GM21423 (cell line): ENCODE results near the gene H2BW2.
"Not testable (repeated sequence)": the region's sequence is repeated elsewhere in the genome, so short reads cannot be mapped to it uniquely, and the experiment has no call there.

Experiments
- ATAC-seq: cut with Tn5 transposase; IDR thresholded peaks from one replicate; pipeline ENCODE4 v1.9.1; 2021; ENCODE audit warnings: mild to moderate bottlenecking, moderate library complexity; ENCODE audit not compliant: unreplicated experiment

Gene H2BW2

DNA sequence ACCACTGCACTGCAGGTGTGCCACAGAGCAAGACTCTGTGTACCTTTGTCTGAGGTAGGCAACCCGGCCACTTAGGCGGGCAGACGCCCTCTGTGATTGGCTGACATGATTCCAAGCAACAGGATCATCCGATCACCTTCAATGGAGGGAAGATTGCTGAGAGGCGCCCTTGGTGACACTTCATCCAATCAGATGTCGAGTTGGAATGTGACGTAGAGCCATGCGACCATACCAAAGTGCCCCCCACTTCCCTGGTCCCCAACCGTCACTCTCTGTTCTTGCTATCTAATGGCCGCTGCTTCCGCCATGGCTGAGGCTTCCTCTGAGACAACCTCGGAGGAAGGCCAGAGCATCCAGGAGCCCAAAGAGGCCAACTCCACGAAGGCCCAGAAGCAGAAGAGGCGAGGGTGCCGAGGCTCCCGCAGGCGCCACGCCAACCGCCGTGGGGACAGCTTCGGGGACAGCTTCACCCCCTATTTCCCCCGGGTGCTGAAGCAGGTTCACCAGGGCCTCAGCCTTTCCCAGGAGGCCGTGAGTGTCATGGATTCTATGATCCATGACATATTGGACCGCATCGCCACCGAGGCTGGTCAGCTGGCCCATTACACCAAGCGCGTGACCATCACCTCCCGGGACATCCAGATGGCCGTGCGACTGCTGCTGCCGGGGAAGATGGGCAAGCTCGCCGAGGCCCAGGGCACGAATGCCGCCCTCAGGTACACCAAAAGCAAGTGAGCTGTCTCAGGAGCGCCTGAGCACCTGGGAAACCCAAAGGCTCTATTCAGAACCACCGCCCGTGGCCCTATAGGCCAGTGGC, at the start of gene H2BW2:
Gene H2BW2 (plus strand): TSS at position 268 of the 817 bp plus-strand sequence. CDS start 39 bp downstream, at position 307.
- no peak for ATAC-seq

DNA sequence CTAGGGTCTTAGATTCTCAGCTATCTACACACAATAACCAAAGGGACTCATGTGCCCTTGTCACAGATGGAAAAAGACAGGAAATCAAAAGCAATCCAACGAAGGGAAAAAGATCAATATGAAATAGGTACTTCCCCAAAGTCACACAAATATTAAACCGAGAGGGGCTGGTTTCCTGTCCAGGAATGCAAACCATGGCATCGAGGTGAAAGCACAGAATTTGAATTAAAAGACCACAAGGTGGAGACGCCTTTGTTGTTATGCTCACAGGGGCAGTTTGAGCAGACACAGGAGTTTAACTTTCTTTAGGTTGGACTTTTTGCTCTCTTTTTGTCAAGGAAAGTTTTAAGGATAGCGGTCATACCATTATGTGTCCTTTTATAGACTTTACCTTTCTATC, 40.5 kb upstream of the H2BW2 start:
- peak; percentile 95 for ATAC-seq

DNA sequence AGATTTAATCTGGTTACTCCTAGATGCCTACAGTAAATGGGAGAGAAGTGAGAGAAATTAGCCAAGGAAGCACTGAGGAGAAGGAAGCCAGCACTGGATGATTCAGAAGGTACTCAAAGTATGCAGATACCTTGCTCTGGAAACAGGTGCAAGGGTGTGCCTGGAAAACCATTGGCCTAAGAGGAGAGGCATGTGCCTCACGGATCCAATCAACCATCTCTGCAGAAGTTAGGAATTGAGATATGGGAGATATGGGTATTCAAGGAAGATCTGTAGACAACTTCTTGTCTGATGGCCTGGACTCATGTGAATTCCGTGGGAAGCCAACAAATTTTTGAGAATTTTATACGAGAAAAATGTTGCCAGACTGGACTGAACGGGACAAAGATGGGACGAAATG, 30.9 kb upstream of the H2BW2 start:
- ATAC-seq, result no peak

DNA sequence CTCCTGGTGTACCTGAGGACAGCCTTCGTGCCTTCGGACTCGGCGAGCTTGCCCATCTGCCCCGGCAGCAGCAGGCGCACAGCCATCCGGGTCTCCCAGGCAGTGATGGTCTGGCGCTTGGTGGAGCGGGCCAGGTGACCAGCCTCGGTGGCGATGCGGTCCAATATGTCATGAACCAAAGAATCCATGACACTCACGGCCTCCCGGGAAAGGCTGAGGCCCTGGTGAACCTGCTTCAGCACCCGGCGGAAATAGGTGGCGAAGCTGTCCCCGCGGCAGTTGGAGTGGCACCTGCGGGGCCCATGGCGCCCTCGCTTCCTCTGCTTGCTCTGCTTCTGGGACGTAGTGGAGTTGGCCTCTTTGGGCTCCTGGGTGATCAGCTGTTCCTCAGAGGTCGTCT, 26.6 kb upstream of the H2BW2 start:
- no peak for ATAC-seq

DNA sequence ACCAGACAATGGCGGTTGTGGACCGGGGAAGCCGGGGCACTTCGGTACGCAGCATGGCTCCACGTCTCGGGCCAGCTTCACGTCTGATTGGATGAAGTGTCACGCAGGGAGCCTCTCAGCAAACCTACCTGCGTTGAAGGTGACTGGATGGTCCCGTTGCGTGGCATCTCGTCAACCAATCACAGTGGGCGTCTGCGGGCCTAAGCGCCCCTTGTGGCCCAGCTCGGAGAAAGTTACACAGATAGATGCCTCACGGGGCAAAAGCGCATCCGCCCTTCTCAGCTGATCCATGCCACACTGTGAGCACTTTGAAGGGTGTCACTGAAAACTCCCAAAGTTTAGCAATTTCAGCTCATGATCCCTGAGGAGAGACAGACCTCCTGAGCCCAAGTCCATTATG, 26.1 kb upstream of the H2BW2 start, which contains the start of gene H2BW1:
Gene H2BW1 (minus strand): TSS at position 103 of the 400 bp plus-strand sequence. CDS start 132 bp downstream, outside the sequence.
- no peak for ATAC-seq

DNA sequence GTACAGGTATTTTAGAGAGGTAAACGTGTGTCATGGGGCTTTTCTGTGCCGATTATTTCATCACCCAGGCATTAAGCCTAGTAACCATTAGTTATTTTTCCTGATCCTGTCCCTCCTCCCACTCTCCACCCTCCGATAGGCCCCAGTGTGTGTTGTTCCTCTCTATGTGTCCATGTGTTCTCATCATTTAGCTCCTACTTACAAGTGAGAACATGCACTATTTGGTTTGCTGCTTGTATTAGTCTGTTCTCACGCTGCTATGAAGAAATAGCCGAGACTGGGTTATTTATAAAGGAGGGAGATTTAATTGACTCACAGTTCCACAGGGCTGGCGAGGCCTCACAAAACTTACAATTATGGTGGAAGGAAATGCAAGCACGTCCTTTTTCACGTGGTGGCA, 24.2 kb upstream of the H2BW2 start:
- not testable (repeated sequence) for ATAC-seq

DNA sequence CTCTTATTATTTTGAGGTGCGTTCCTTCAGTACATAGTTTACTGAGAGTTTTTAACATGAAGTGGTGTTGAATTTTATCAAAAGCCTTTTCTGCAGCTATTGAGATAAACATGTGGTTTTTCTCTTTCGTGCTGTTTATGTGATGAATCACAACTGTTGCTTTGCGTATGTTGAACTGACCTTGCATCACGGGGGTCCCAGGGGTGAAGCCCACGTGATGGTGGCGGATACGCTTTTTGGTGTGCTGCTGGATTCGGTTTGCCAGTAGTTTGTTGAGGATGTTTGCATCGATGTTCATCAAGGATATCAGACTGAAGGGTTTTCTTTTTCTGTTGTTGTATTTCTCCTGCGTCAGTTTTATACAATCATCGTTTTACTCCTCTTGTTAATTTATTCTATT, 21.6 kb upstream of the H2BW2 start:
- ATAC-seq, result no peak

DNA sequence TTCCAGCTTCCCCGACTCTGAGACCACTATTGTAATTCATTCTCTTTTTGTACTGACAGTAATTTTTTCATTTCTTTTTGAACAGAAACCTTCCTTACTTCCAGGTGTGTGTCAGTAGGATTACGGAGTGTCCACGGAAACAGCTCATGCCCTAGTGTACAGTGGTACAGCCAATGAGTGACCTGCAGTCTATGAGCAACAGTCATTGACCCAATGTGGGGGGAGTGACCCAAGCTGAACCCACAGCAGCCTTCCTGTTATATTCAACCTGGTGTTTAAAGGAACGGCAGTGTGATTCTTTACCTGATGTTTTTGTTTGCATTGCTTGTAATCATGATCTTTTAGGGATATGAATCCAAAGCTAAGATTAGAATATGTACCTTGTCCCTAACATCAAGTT, 1.2 kb downstream of the H2BW2 start:
- no peak for ATAC-seq

DNA sequence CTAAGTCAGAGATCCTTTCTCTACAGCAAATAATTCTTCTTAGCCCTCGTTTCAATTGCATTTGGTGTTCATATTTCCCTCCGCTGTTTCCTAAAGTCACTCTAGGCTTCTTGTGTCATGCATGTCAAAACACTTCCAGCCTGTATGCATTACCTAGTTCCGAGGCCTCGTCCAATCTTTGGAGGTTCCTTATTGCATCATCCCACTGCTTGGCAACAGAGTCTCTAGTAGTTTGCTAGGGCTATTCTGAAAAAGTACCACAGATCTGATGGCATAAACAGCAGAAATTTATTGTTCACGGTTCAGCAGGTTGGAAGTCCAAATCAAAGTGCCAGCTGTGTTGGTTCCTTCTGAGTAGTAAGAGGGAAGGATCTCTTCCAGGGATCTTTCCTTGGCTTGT, 5.9 kb downstream of the H2BW2 start:
- ATAC-seq, result no peak

DNA sequence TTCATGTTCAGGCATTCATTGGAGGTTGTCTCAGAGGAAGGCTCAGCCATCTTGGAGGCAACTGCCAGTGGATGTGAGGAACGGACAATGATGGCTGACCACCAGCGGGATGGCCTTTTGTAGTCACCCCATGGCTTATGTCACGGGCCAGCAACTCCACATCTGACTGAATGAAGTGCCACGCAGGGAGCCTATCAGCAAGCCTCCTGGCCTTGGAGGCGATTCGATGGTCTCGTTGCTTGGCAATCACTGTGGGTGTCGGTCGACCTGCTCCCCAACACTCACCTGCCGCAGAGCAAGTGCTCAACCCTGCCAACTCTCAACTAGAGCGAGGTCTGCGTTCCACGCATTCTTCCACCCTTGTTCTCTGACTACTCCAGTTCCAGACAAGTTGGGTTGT, 7.4 kb downstream of the H2BW2 start:
- ATAC-seq, result no peak

DNA sequence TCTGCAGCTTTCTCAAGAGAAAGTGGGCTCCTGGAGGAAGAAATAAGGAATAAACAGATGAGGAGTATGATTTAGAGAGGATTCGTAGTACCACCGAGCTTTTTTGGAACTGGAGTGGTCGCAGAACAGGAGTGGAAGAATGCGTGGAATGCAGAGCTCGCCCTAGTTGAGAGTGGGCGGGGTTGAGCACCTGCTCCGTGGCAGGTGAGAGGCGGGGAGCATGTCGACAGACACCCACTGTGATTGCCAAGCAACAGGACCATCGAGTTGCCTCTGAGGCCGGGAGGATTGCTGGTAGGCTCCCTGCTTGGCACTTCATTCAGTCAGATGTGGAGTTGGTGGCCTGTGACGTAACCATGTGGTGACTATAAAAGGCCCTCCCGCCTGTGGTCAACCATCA, 15.2 kb downstream of the H2BW2 start:
- not testable (repeated sequence) for ATAC-seq

DNA sequence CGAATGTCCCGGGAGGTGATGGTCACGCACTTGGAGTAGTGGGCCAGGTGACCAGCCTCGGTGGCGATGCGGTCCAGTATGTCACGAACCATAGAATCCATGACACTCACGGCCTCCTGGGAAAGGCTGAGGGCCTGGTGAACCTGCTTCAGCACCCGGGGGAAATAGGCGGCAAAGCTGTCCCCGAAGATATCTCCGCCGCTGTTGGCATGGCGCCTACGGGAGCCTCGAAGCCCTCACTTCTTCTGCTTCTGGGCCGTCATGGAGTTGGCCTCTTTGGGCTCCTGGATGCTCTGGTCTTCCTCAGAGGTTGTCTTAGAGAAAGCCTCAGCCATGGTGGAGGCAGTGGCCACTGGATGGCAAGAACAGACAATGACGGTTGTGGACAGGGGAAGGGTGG, 22.9 kb downstream of the H2BW2 start:
- not testable (repeated sequence) for ATAC-seq

DNA sequence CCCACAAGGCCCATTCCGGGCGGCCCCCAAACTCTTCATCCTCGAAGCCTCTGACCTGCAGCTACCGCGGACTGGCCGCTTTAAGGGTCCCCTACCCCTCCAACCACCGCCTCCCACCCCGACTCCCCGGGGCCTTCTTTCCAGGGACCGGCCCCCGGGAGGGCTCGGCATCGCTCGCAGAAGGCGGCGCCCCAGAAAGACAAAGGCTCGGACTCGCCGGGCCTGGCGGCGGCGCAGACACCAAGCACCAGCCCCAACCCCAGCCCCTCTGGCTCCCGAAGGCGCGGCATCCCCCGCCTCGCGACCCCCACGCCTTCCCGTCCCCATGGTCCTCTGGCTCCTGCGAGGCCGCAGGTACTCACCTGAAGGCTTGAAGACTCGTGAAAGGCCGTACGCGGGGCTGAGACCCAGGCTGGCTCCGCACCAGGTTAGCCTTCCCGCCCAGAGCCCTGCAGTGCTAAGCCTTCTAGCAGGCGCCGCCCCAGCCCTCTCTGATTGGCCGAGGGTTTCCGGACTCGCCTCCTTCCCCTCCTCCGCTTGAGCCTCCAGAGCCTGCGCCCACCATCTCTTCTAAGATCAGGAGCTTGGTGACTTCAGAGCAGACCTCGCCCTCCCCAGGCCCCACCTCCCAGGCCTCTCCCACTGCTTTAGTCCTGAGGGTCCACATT, 36.2 kb downstream of the H2BW2 start, which contains the start of gene TMSB15C:
Gene TMSB15C (minus strand): TSS at position 459 of the 668 bp plus-strand sequence.
- peak; percentile 99 for ATAC-seq

DNA sequence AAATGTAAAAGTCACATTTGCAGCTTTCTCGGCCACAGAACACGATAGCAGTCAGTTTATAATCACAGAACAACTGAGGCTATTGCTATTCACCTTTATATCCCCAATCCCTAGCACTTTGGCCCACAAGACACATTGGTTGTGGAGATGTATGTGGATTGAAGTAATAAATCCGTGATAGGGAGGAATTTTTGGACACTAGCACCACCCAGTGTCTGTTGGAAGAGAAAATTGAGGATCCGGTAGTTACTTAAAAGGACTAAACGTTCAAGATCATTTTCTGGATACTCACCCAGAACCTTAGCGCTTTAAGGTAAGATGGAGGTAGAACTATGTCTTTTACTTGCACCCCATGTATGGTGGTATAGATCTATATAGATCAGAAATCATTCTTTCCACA, 38.1 kb downstream of the H2BW2 start:
- ATAC-seq, result not testable (repeated sequence)

DNA sequence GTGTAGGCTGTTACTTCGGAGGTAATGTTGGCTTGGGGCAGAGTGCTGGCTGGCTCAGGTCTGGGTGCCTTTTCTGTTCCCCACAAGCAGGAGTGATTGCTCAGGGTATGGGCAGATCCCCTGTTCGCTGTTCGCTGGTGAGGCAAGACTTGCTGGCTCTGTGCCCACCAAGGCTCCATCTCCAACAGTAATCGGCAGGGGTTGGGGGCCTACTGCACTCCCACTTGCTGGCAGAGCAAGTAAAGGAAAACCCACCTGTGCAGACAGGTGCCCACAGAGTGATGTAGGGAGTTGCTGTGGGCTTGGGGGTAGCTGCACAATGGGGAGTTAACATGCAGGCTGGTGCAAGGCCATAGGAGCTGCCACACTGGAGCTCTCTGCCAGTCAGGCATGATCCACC, 44.3 kb downstream of the H2BW2 start:
- no peak for ATAC-seq

DNA sequence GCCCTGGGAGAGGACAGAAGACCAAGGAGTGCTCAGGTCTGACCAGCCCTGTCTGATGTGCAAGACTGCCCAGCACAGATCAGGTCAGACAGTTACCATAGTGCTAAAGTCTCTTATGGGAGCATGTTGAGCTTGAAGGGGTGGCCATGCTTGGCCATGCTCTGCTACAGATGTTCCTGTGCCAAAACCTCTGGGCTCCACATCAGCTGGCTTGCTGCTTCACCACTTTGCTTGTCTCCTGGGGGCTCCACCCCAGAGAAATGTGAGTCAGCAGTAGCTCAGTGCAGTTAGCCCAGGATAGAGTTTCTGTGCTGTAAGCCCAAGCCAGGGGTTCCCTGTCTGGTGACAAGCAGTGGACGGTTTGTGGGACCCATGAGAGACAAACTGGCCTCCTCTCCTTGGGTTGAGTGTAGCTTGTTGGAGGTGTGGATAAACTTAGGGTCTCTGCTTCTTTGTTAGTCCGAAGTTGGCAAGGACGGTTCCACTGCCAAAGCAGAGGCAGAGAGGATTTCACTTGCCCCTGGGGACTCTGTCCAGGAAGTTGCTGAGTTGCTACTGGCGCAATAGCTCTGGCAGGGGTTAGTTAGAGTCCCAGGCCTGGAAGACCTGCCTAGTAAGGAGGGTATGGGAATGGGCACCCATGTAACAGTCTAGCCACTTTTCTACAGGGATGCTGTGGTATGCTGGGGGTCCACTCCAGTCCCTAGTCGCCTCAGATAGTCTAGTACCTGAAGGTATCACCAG, 45.0 kb downstream of the H2BW2 start:
- ATAC-seq, result no peak

DNA sequence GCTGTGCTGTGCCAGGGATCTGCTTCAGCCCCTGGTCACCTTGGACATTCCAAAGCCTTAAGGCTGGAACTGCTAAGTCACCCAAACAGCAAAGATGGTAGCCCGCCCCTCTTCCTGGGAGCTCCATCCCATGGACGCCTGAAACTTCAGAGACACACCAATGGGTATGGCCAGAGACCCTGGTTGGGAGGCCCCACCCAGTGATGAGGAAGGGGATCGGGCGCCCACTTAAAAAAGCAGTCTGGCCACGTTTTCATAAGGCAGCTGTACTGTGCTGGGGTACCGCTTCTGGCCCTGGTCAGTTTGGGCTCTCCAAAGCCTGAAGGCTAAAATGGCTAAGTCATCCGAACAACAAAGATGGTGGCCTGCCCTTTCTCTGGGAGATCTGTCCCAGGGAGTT, 45.7 kb downstream of the H2BW2 start:
- no peak for ATAC-seq

DNA sequence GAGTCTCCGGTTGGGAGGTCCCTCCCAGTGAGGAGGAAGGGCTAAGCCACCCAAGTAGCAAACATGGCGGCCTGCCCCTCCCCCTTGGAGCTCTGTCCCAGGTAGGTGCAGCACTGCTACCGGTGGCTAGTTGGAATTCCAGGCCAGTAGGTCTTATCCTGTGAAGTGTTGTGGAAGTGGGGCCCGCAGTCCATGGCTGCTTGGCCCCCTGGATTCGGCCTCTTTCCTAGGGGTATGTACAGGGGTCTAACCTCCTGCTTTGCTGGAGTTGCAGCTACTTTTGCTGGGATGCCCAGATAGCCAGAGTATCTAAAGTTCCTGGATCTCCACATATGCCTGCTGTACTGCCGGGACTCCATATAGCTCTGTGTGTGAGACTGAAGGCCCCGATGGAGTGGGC, 46.2 kb downstream of the H2BW2 start:
- no peak for ATAC-seq
